Measurements from ENCODE around the gene POLR1A.
A peak's percentile ranks its signal among the peaks of the same experiment; 100 is the strongest.

Gene POLR1A

DNA sequence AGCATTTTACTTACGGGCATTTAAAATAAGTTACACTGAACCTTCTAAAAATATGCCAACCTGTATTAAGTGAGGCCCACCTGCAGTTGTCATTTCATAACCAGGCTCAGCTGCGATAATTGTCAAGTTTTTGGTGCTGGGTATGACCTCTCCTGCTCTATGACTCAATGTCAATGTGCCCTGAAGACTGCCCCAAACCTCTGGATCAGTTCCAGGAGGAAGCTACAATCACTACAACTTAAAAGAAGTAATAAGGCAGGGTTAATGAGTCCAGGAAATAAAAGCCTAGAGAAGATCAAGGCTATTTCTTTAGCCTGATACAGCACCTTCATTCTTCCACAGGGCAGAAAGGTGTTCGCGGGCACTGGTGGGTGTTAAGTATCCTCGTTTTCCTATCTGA, 22.9 kb downstream of the POLR1A start:
- ATAC-seq (ENCODE audit: insufficient read depth, low read depth) = no peak
- H3K36me3 ChIP-seq (ENCODE audit: insufficient read depth, low read length) = peaks cover 75% of the 10 kb centered on the region

DNA sequence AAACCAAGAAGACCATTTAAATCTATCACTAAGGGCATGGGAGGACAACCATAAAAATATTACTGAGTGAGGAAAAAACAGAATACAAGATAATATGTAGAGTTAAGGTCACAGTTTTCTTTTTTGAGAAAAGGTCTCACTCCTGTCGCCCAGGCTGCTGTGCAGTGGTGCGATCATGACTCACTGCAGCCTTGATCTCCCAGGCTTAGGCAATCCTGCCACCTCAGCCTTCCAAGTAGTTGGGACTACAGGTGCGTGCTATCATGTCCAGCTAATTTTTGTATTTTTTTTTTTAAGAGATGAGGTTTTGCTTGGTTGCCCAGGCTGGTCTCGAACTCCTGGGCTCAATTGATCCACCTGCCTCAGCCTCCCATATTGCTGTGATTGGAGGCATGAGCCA, 24.0 kb downstream of the POLR1A start:
- H3K9me3 ChIP-seq (ENCODE audit: insufficient read depth, low read length, severe bottlenecking) = no peaks in the 10 kb centered on the region
- H3K4me3 ChIP-seq (ENCODE audit: low read depth in 1 of 2, low read length in 2 of 2) = no peak overlapping the region
- no peak overlapping the region for H2AFZ ChIP-seq (ENCODE audit: low read depth, low read length)
- H3K4me2 ChIP-seq (ENCODE audit: insufficient read depth, low read length) = no peak overlapping the region
- peaks cover 13% of the 10 kb centered on the region for H3K4me1 ChIP-seq (ENCODE audit: insufficient read depth, low read length)
- H3K27ac ChIP-seq (ENCODE audit: low read length) = no peak overlapping the region
- DNase-seq (no peak), ATAC-seq (ENCODE audit: insufficient read depth, low read depth) (no peak)
- no peaks in the 10 kb centered on the region; the same call in 1 of the 2 replicates for H3K79me2 ChIP-seq (ENCODE audit: insufficient read depth, low read length)
- TF ChIP-seq, protein P1, sequence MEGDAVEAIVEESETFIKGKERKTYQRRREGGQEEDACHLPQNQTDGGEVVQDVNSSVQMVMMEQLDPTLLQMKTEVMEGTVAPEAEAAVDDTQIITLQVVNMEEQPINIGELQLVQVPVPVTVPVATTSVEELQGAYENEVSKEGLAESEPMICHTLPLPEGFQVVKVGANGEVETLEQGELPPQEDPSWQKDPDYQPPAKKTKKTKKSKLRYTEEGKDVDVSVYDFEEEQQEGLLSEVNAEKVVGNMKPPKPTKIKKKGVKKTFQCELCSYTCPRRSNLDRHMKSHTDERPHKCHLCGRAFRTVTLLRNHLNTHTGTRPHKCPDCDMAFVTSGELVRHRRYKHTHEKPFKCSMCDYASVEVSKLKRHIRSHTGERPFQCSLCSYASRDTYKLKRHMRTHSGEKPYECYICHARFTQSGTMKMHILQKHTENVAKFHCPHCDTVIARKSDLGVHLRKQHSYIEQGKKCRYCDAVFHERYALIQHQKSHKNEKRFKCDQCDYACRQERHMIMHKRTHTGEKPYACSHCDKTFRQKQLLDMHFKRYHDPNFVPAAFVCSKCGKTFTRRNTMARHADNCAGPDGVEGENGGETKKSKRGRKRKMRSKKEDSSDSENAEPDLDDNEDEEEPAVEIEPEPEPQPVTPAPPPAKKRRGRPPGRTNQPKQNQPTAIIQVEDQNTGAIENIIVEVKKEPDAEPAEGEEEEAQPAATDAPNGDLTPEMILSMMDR (IDR thresholded peaks at IDR 0.05; ENCODE audit: borderline replicate concordance, extremely low read depth, low read length, poor library complexity, severe bottlenecking) = no peak
- no peak for TF ChIP-seq EZH2 (IDR thresholded peaks at IDR 0.05; ENCODE audit: borderline replicate concordance, low read depth, low read length, severe bottlenecking)
- H3K27me3 ChIP-seq (ENCODE audit: insufficient read depth, low read length, poor library complexity) = no peaks in the 10 kb centered on the region
- no peak overlapping the region for H3K9ac ChIP-seq (ENCODE audit: low read depth, low read length)
- peaks cover 75% of the 10 kb centered on the region for H3K36me3 ChIP-seq (ENCODE audit: insufficient read depth, low read length)
- H4K20me1 ChIP-seq (ENCODE audit: insufficient read depth, low read length) = no peaks in the 10 kb centered on the region

More for the DNA sequence above, 22.9 kb downstream of the POLR1A start:
- Histone ChIP-seq H3K4me2 (ENCODE audit: insufficient read depth, low read length) (no peak overlapping the region), H3K4me1 (ENCODE audit: insufficient read depth, low read length) (peaks cover 13% of the 10 kb centered on the region), H4K20me1 (ENCODE audit: insufficient read depth, low read length) (no peaks in the 10 kb centered on the region), H3K27me3 (ENCODE audit: insufficient read depth, low read length, poor library complexity) (no peaks in the 10 kb centered on the region), H3K9ac (ENCODE audit: low read depth, low read length) (no peak overlapping the region), H2AFZ (ENCODE audit: low read depth, low read length) (no peak overlapping the region), H3K27ac (ENCODE audit: low read length) (no peak overlapping the region), H3K79me2 (ENCODE audit: insufficient read depth, low read length) (no peaks in the 10 kb centered on the region; the same call in 1 of the 2 replicates), H3K4me3 (ENCODE audit: low read depth in 1 of 2, low read length in 2 of 2) (no peak overlapping the region), H3K9me3 (ENCODE audit: insufficient read depth, low read length, severe bottlenecking) (no peaks in the 10 kb centered on the region)
- no peak for DNase-seq
- TF ChIP-seq, protein P1 (IDR thresholded peaks at IDR 0.05; ENCODE audit: borderline replicate concordance, extremely low read depth, low read length, poor library complexity, severe bottlenecking) = no peak
- no peak for TF ChIP-seq EZH2 (IDR thresholded peaks at IDR 0.05; ENCODE audit: borderline replicate concordance, low read depth, low read length, severe bottlenecking)

- H4K20me1 ChIP-seq (ENCODE audit: insufficient read depth, low read length) = no peaks in the 10 kb centered on the region
- H2AFZ ChIP-seq (ENCODE audit: low read depth, low read length) = no peak overlapping the region
- H3K4me2 ChIP-seq (ENCODE audit: insufficient read depth, low read length) = no peak overlapping the region
- ATAC-seq (ENCODE audit: insufficient read depth, low read depth) (peak; percentile 96), DNase-seq (peak; percentile 80)
- peaks cover 13% of the 10 kb centered on the region for H3K4me1 ChIP-seq (ENCODE audit: insufficient read depth, low read length)
- H3K36me3 ChIP-seq (ENCODE audit: insufficient read depth, low read length) = peaks cover 74% of the 10 kb centered on the region
- no peaks in the 10 kb centered on the region for H3K9me3 ChIP-seq (ENCODE audit: insufficient read depth, low read length, severe bottlenecking)
- H3K4me3 ChIP-seq (ENCODE audit: low read depth in 1 of 2, low read length in 2 of 2) = no peak overlapping the region
- no peak overlapping the region for H3K9ac ChIP-seq (ENCODE audit: low read depth, low read length)
- TF ChIP-seq, protein P1 (IDR thresholded peaks at IDR 0.05; ENCODE audit: borderline replicate concordance, extremely low read depth, low read length, poor library complexity, severe bottlenecking) = peak; percentile 96
- TF ChIP-seq EZH2 (IDR thresholded peaks at IDR 0.05; ENCODE audit: borderline replicate concordance, low read depth, low read length, severe bottlenecking) = no peak
- peak overlapping the region; percentile 60 for H3K27ac ChIP-seq (ENCODE audit: low read length)
- no peaks in the 10 kb centered on the region; the same call in 1 of the 2 replicates for H3K79me2 ChIP-seq (ENCODE audit: insufficient read depth, low read length)
- H3K27me3 ChIP-seq (ENCODE audit: insufficient read depth, low read length, poor library complexity) = no peaks in the 10 kb centered on the region
Observed at GRCh38 chr2:86079981-86080911, 25.4 kb downstream of the POLR1A start.

Measured in DND-41 (cell line).